IPS-18a (cell line): ENCODE measurements around the gene MYCL.
"Not testable (repeated sequence)": the region's sequence is repeated elsewhere in the genome, so short reads cannot be mapped to it uniquely, and the experiment has no call there.

Experiments
- H3K27ac ChIP-seq: one replicate; pipeline ENCODE4 v1.5.1; 2013; ENCODE audit warnings: low read length
- H3K27me3 ChIP-seq: one replicate; pipeline ENCODE4 v1.6.1; 2013; ENCODE audit warnings: mild to moderate bottlenecking, low read length; ENCODE audit not compliant: control insufficient read depth, insufficient read depth
- H3K36me3 ChIP-seq: one replicate; pipeline ENCODE4 v1.6.1; 2013; ENCODE audit warnings: low read depth, low read length; ENCODE audit not compliant: control insufficient read depth
- H3K4me1 ChIP-seq: one replicate; pipeline ENCODE4 v1.6.1; 2013; ENCODE audit warnings: low read depth, low read length; ENCODE audit not compliant: control insufficient read depth
- H3K4me3 ChIP-seq: one replicate; pipeline ENCODE4 v1.5.1; 2013; ENCODE audit warnings: low read length
- H3K9ac ChIP-seq: one replicate; pipeline ENCODE4 v1.6.1; 2013; ENCODE audit warnings: mild to moderate bottlenecking, low read length, moderate library complexity
- H3K9me3 ChIP-seq: one replicate; pipeline ENCODE4 v1.6.1; 2013; ENCODE audit warnings: low read depth, low read length; ENCODE audit not compliant: control insufficient read depth

Gene MYCL

GRCh38 chr1:39877231-39877778 is 24.4 kb downstream of the MYCL start:
- Histone ChIP-seq H3K27me3 (no peaks in the 10 kb centered on the region), H3K36me3 (peaks cover 10% of the 10 kb centered on the region), H3K27ac (no peak overlapping the region), H3K9me3 (no peaks in the 10 kb centered on the region), H3K4me1 (peaks cover 24% of the 10 kb centered on the region), H3K9ac (no peak overlapping the region), H3K4me3 (no peak overlapping the region)

- Histone ChIP-seq H3K4me1 (peaks cover 18% of the 10 kb centered on the region), H3K27ac (no peak overlapping the region), H3K9me3 (no peaks in the 10 kb centered on the region)
Observed at GRCh38 chr1:39876144-39876543, 25.6 kb downstream of the MYCL start.

GRCh38 chr1:39872698-39873097 is 29.0 kb downstream of the MYCL start:
- Histone ChIP-seq H3K27ac (no peak overlapping the region), H3K4me1 (peaks cover 6% of the 10 kb centered on the region), H3K9ac (no peak overlapping the region), H3K36me3 (peaks cover 10% of the 10 kb centered on the region), H3K4me3 (no peak overlapping the region), H3K27me3 (no peaks in the 10 kb centered on the region), H3K9me3 (no peaks in the 10 kb centered on the region)

More at GRCh38 chr1:39876144-39876543, 25.6 kb downstream of the MYCL start:
- H3K9ac ChIP-seq = no peak overlapping the region
- H3K27me3 ChIP-seq = no peaks in the 10 kb centered on the region
- no peak overlapping the region for H3K4me3 ChIP-seq
- H3K36me3 ChIP-seq = peaks cover 10% of the 10 kb centered on the region

- H3K9me3 ChIP-seq = no peaks in the 10 kb centered on the region
- no peak overlapping the region for H3K27ac ChIP-seq
- H3K9ac ChIP-seq = no peak overlapping the region
- H3K4me1 ChIP-seq = no peaks in the 10 kb centered on the region
- no peaks in the 10 kb centered on the region for H3K27me3 ChIP-seq
- no peak overlapping the region for H3K4me3 ChIP-seq
- peaks cover 10% of the 10 kb centered on the region for H3K36me3 ChIP-seq
Observed at GRCh38 chr1:39871796-39872195, 29.9 kb downstream of the MYCL start.

- H3K9me3 ChIP-seq, H3K9ac ChIP-seq, H3K4me1 ChIP-seq, H3K27me3 ChIP-seq, H3K4me3 ChIP-seq, H3K27ac ChIP-seq, H3K36me3 ChIP-seq: not testable (repeated sequence)
Observed at GRCh38 chr1:39871043-39871442, 30.7 kb downstream of the MYCL start.

GRCh38 chr1:39869538-39870112 is 32.1 kb downstream of the MYCL start:
- H3K36me3 ChIP-seq, H3K27me3 ChIP-seq, H3K27ac ChIP-seq, H3K4me3 ChIP-seq, H3K9ac ChIP-seq, H3K4me1 ChIP-seq, H3K9me3 ChIP-seq: not testable (repeated sequence)

- Histone ChIP-seq H3K36me3 (peaks cover 2% of the 10 kb centered on the region), H3K4me1 (no peaks in the 10 kb centered on the region), H3K9ac (no peak overlapping the region), H3K27me3 (no peaks in the 10 kb centered on the region), H3K27ac (no peak overlapping the region), H3K9me3 (no peaks in the 10 kb centered on the region), H3K4me3 (no peak overlapping the region)
Observed at GRCh38 chr1:39866767-39867166, 35.0 kb downstream of the MYCL start.

- Histone ChIP-seq H3K27me3 (no peaks in the 10 kb centered on the region), H3K27ac (no peak overlapping the region), H3K9ac (no peak overlapping the region), H3K4me3 (no peak overlapping the region), H3K4me1 (no peaks in the 10 kb centered on the region), H3K9me3 (no peaks in the 10 kb centered on the region), H3K36me3 (peaks cover 2% of the 10 kb centered on the region)
Observed at GRCh38 chr1:39865762-39866161, 36.0 kb downstream of the MYCL start.

GRCh38 chr1:39863177-39863576 is 38.5 kb downstream of the MYCL start:
- no peak overlapping the region for H3K27ac ChIP-seq
- no peak overlapping the region for H3K4me3 ChIP-seq
- H3K27me3 ChIP-seq = no peaks in the 10 kb centered on the region
- no peaks in the 10 kb centered on the region for H3K4me1 ChIP-seq
- no peak overlapping the region for H3K9ac ChIP-seq
- H3K9me3 ChIP-seq = no peaks in the 10 kb centered on the region
- H3K36me3 ChIP-seq = peaks cover 2% of the 10 kb centered on the region

GRCh38 chr1:39861003-39861402 is 40.7 kb downstream of the MYCL start:
- Histone ChIP-seq H3K4me1 (no peaks in the 10 kb centered on the region), H3K36me3 (peaks cover 2% of the 10 kb centered on the region), H3K27ac (no peak overlapping the region), H3K9me3 (no peaks in the 10 kb centered on the region), H3K9ac (no peak overlapping the region), H3K4me3 (no peak overlapping the region), H3K27me3 (no peaks in the 10 kb centered on the region)

GRCh38 chr1:39859859-39860812 is 41.6 kb downstream of the MYCL start:
- Histone ChIP-seq H3K4me1 (no peaks in the 10 kb centered on the region), H3K9me3 (no peaks in the 10 kb centered on the region), H3K4me3 (no peak overlapping the region), H3K27ac (no peak overlapping the region), H3K27me3 (no peaks in the 10 kb centered on the region), H3K9ac (no peak overlapping the region), H3K36me3 (peaks cover 7% of the 10 kb centered on the region)
